Measurements from ENCODE around the gene PERM1. TPM values are rescaled to one million over a fixed set of nuclear protein-coding genes. Genes with fewer than 3 reads are reported as not detected.

PERM1 gene
- total RNA-seq, 1 donor from 2014 or later = not detected

- intact Hi-C loops (cut with micrococcal nuclease) = no loop called here
- Mint-ChIP-seq H3K9me3 (no peaks in the 10 kb centered on the region), H3K27ac (no peak overlapping the region), H3K27me3 (peaks cover 3% of the 10 kb centered on the region), H3K36me3 (ENCODE audit: low read depth) (peaks cover 55% of the 10 kb centered on the region), H3K4me1 (peaks cover 7% of the 10 kb centered on the region), H3K4me3 (no peak overlapping the region)
- ATAC-seq (ENCODE audit: low read depth) (no peak), DNase-seq (no peak)
- no peak for TF ChIP-seq CTCF (IDR thresholded peaks at IDR 0.05)
- POLR2A ChIA-PET = no interaction called here
- CTCF ChIA-PET = no interaction called here
These were observed 36.0 kb downstream of the PERM1 start for GRCh38 chr1:945688-946556.

- H3K27ac Mint-ChIP-seq = no peak overlapping the region
- no peak overlapping the region for H3K4me3 Mint-ChIP-seq
- CTCF ChIA-PET = no interaction called here
- POLR2A ChIA-PET = no interaction called here
- intact Hi-C loops (cut with micrococcal nuclease) = loop anchor here (5.0 kb wide), 1 partner anchor 37 kb away; no protein-coding TSS in a partner anchor
- peaks cover 11% of the 10 kb centered on the region for H3K4me1 Mint-ChIP-seq
- TF ChIP-seq CTCF (IDR thresholded peaks at IDR 0.05) = no peak
- H3K9me3 Mint-ChIP-seq = no peaks in the 10 kb centered on the region
- DNase-seq (no peak), ATAC-seq (ENCODE audit: low read depth) (no peak)
- H3K36me3 Mint-ChIP-seq (ENCODE audit: low read depth) = peaks cover 42% of the 10 kb centered on the region
- peaks cover 3% of the 10 kb centered on the region for H3K27me3 Mint-ChIP-seq
These were observed 37.3 kb downstream of the PERM1 start for GRCh38 chr1:944341-945325.

- peaks cover 33% of the 10 kb centered on the region for H3K36me3 Mint-ChIP-seq (ENCODE audit: low read depth)
- DNase-seq = no peak
- POLR2A ChIA-PET = interaction anchor here (0.8 kb wide), 1 partner anchor 15 kb away, joined by 3 read pairs; the partner anchor contains the start of gene NOC2L
- CTCF ChIA-PET = no interaction called here
- H3K9me3 Mint-ChIP-seq = no peaks in the 10 kb centered on the region
- intact Hi-C loops (cut with micrococcal nuclease) = loop anchor here (5.0 kb wide), 1 partner anchor 36 kb away; no protein-coding TSS in a partner anchor
- no peak overlapping the region for H3K27ac Mint-ChIP-seq
- H3K27me3 Mint-ChIP-seq = peaks cover 9% of the 10 kb centered on the region
- no peak for ATAC-seq (ENCODE audit: low read depth)
- no peak for TF ChIP-seq CTCF (IDR thresholded peaks at IDR 0.05)
- H3K4me3 Mint-ChIP-seq = no peak overlapping the region
- peaks cover 11% of the 10 kb centered on the region for H3K4me1 Mint-ChIP-seq
These were observed 38.1 kb downstream of the PERM1 start for GRCh38 chr1:943545-944340.

- intact Hi-C loops (cut with micrococcal nuclease) = loop anchor here (5.0 kb wide), 1 partner anchor 36 kb away; no protein-coding TSS in a partner anchor
- Mint-ChIP-seq H3K36me3 (ENCODE audit: low read depth) (peaks cover 26% of the 10 kb centered on the region), H3K4me1 (peaks cover 11% of the 10 kb centered on the region), H3K4me3 (no peak overlapping the region), H3K9me3 (no peaks in the 10 kb centered on the region), H3K27me3 (peaks cover 14% of the 10 kb centered on the region), H3K27ac (no peak overlapping the region)
- ATAC-seq (ENCODE audit: low read depth) (no peak), DNase-seq (no peak)
- POLR2A ChIA-PET = interaction anchor here (0.7 to 0.8 kb wide), 2 partner anchors 16 to 65 kb away, joined by 3 to 4 read pairs; partner anchors contain the start of gene NOC2L
- CTCF ChIA-PET = no interaction called here
- TF ChIP-seq CTCF (IDR thresholded peaks at IDR 0.05) = no peak
These were observed 38.9 kb downstream of the PERM1 start for GRCh38 chr1:942864-943533.
